GM21528 (cell line): ENCODE data around the gene C19orf81.

ENCODE experiments used
- ATAC-seq: cut with Tn5 transposase; IDR thresholded peaks from one replicate; pipeline ENCODE4 v1.9.1; 2021; ENCODE audit warnings: mild to moderate bottlenecking, moderate library complexity; ENCODE audit not compliant: unreplicated experiment, low FRiP score

Gene C19orf81

GRCh38 chr19:50657712-50658440 is 8.6 kb downstream of the C19orf81 start:
- no peak for ATAC-seq

GRCh38 chr19:50658441-50659317 is 9.4 kb downstream of the C19orf81 start:
- no peak for ATAC-seq

GRCh38 chr19:50659318-50660087 is 10.3 kb downstream of the C19orf81 start:
- no peak for ATAC-seq

- no peak for ATAC-seq
Measured at GRCh38 chr19:50660088-50660366, 10.8 kb downstream of the C19orf81 start.

GRCh38 chr19:50661023-50661422 is 11.8 kb downstream of the C19orf81 start:
- ATAC-seq, result no peak

GRCh38 chr19:50661766-50662650 is 12.8 kb downstream of the C19orf81 start:
- ATAC-seq, result no peak

- no peak for ATAC-seq
Measured at GRCh38 chr19:50662651-50663481, 13.6 kb downstream of the C19orf81 start.

GRCh38 chr19:50663482-50663790 is 14.2 kb downstream of the C19orf81 start:
- ATAC-seq, result no peak

GRCh38 chr19:50664204-50664603 is 15.0 kb downstream of the C19orf81 start:
- ATAC-seq, result no peak

- no peak for ATAC-seq
Measured at GRCh38 chr19:50666346-50667176, 17.3 kb downstream of the C19orf81 start.

GRCh38 chr19:50667177-50667758 is 18.0 kb downstream of the C19orf81 start:
- ATAC-seq, result no peak

- no peak for ATAC-seq
Measured at GRCh38 chr19:50667759-50668231, 18.6 kb downstream of the C19orf81 start.

- ATAC-seq, result no peak
Measured at GRCh38 chr19:50668416-50668815, 19.2 kb downstream of the C19orf81 start.

GRCh38 chr19:50668879-50669278 is 19.6 kb downstream of the C19orf81 start:
- no peak for ATAC-seq

- ATAC-seq, result no peak
Measured at GRCh38 chr19:50669302-50670101, 20.3 kb downstream of the C19orf81 start.

- no peak for ATAC-seq
Measured at GRCh38 chr19:50670102-50670380, 20.8 kb downstream of the C19orf81 start.

- no peak for ATAC-seq
Measured at GRCh38 chr19:50673118-50673517, 23.9 kb downstream of the C19orf81 start.
